GM21619 (cell line): ENCODE measurements around the gene IFITM1.
"Not testable (repeated sequence)": the region's sequence is repeated elsewhere in the genome, so short reads cannot be mapped to it uniquely, and the experiment has no call there.

Experiments
- ATAC-seq: cut with Tn5 transposase; IDR thresholded peaks from one replicate; pipeline ENCODE4 v1.9.1; 2021; ENCODE audit not compliant: unreplicated experiment

Gene IFITM1

DNA sequence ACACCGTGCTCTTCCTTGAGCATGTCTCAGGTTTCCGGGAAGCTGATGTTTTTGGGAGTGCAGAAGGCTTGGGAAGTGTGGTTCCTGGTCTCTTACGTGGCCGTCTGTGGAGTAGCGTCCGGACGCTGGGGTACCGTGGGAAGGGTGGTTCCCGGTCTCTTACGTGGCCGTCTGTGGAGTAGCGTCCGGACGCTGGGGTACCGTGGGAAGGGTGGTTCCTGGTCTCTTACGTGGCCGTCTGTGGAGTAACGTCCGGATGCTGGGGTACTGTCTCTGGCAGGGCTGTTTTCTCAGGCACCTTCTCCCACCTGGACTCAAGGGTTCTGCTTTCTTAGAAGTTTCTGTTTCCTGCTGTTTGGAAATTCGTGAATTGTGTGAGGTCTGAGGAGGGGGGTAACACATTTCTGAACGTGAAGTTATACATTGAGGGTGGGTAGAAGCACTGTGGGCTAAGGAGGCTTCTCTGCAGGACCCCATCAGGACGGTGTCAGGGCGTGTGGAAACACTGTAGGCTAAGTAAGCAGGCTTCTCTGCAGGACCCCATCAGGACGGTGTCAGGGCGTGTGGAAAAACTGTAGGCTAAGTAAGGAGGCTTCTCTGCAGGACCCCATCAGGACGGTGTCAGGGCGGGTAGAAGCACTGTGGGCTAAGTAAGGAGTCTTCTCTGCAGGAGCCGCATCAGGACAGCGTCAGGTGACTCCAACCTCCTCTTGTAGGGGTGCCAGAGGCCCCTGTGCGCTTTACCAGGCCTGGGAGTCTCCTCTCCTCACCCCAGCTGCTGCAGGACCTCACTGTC is 12.2 kb downstream of the IFITM1 start:
- ATAC-seq: no peak

DNA sequence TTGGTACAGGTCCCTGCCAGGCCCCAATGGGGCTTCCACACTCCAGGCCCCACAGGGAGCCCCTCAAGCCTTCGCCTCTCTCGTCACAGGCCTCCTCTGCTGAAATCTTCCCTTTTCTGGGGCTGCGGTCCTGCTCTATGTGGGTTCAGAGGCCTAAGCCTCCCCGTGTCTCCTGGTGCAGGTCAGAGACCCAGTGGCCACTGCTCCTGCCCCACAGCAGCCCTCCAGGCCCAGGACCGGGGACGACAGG is 12.7 kb downstream of the IFITM1 start:
- ATAC-seq: no peak

DNA sequence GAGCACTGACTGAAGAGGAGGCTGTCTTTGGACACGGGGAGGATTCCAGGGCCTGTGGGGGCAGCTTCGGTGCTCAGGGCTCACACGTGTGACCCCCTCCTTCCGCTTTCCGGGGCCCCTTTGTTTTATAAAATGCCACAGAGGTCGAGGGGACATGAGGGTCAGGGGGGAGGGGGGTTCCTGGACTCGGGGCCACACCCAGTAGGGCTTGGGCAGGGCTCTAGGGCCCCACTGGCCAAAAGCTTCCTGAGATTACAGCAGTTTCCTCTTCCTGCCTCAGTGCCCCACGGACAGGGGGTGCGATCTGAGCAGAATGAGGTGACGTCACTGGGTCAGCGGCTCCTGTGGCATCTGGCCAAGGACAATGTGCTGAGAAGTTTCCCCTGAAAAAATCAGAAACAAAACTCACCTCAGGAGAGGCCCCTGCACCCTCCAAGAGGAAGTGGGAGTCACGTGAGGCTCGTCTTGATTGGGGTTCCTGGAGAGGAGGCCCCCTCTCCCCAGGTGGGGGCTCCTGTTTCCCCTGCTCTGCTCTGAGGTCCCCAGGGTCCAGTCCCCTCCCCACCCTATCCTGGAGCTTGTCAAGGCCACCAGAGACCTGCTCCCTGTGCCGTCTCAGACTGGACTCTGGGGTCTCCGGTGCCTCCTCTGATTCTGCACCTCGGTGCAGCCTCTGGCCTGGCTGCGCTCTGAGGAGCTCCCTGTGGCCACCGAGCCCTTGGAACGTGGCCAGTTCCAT is 13.2 kb downstream of the IFITM1 start:
- peak; percentile 65 for ATAC-seq

DNA sequence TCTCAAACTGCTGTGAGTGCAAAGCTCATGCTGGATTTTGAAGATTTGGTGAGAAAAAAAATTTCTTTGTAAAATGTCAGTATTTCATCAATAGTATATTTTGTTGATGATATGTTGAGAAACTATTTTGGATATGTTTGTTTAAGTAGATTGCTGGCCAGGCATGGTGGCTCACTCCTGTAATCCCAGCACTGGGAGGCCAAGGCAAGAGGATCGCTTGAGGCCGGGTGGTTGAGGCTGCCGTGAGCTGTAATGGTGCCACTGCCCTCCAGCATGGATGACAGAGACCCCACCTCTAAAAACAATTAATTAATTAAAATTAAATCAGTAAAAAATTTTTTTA is 13.7 kb downstream of the IFITM1 start:
- ATAC-seq: no peak

DNA sequence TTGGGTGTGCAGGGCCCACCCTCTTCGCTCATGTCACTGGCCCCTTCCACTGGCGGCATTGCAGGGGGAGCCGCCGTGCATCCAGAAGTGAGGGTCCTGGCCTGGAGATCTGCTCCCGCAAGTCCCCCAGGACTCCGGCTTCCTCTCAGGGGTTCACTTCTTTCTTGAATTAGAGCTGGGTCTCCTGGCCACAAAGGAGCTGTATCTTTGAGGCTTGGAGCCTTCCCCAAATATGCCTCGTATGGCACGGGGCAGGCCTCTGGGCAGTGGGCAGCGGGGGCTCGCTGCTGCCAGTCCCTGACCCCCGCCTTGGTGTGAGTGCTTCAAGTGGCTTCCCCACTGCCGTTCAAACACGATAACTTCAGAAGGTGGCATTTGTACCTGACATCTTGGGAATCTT is 14.2 kb downstream of the IFITM1 start:
- ATAC-seq: no peak

DNA sequence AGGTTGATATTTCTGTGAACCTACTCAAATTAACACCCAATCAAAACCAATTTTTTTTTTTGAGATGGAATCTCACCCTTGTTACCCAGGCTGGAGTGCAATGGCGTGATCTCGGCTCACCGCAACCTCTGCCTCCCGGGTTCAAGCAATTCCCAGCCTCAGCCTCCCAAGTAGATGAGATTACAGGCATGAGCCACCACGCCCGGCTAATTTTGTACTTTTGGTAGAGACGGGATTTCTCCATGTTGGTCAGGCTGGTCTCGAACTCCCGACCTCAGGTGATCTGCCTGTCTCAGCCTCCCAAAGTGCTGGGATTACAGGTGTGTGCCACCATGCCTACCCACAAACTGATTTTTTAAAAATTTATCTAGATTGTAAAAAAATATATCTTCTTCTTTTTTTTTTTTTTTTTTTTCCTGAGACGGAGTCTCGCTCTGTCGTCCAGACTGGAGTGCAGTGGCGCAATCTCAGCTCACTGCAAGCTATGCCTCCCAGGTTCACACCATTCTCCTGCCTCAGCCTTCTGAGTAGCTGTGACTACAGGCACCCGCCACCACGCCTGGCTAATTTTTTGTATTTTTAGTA is 14.8 kb downstream of the IFITM1 start:
- not testable (repeated sequence) for ATAC-seq

DNA sequence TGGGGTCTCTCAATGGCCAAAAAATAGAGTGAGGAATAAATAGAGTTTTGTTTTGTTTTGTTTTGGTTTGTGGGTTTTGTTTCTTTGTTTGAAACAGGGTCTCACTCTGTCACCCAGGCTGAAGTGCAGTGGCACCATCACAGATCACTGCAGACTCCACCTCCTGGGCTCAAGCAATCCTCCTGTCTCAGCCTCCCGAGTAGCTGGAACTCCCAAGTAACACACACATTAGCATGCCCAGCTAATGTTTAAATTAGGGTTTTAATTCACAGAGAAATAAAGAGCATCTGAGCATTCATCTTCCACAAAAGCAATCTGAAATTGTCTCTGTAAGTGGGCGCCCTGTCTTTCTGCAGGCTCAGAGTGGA is 16.0 kb downstream of the IFITM1 start:
- no peak for ATAC-seq

DNA sequence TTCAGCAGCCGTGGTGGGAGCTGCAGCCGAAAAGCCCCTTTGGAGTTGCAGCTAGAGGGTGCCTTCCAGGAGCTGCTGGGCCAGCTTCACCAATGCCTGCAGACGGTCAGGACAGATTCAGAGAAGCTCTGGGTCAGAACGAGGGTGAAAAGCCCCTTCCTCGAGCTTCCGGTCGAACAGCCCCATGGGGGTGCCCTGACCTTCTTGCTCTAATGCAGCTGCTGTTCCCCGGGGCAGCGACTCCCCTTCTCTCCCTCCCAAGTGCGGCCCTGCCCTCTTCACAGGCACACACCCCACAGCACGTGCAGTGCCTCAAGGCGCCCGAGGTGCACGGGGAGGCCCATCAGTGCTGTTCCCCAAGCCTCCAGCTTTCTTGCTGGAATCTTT is 16.5 kb downstream of the IFITM1 start:
- no peak for ATAC-seq

GRCh38 chr11:330694-331357 is 17.0 kb downstream of the IFITM1 start:
- no peak for ATAC-seq

DNA sequence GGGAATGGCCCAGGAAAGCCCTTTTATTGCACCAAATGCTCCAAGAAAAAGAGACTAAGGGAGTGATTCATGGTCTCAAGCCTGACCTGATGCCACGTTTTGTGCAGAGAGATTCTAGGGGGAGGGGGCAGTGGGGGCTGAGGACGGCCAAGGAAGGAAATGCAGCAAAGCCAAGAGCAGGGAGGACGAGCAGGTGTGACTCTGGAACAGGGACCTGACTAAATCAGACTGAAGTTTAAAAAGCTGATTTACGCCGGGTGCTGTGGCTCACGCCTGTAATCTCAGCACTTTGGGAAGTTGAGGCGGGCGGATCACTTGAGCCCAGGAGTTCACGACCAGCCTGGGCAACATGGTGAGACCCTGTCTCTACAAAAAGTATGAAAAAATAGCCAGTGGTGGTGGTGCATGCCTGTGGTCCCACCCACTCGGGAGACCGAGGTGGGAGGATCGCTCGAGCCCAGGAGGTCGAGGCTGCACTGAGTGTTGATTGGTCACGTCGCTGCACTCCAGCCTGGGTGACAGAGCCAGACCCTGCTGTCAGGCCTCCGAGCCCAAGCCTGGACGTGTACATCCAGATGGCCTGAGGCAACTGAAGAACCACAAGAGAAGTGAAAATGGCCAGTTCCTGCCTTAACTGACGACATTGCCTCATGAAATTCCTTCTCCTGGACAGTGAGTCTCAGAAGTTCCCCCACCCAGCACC is 17.7 kb downstream of the IFITM1 start:
- no peak for ATAC-seq

DNA sequence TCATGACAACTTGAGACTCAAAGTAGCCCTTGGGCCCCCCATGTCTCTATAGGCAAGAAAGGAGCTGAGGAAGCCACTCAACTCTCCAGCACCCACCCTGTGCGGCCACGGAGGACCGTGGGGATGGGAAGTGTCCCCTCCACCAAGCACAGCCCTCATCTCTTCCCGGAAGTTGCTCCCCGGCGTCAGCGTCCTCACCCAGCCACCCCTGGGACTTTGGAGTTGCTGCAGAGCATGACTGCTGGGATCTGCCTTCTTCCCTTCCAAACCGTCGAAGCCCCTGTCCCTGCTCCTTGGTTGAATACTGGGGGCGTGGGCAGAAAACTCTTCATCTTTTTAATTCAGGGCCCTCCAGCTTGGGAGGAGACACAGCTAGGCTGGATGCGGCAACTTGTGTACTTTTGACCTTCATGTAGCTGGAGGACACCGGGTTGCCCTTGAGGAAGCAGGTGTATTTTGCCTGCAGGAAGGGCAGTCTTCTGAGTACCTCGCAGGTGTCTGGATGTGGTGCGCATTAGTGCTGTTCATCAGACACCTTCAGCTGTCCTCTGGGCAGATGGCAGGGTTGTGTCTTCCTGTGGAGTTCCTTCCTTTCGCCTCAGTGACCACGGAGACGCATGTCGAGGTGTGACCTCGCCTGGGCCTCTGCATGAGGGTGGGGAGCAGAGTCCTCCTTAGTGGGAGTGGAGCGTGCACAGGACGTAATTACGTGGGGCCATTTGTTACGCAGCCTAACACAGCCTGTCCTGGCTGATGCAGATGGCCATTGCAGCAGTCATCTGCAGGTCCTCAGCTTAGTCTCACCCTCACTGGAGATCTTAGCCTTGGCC is 19.0 kb downstream of the IFITM1 start:
- no peak for ATAC-seq

- not testable (repeated sequence) for ATAC-seq
Measured at GRCh38 chr11:333616-334263, 19.9 kb downstream of the IFITM1 start.

- no peak for ATAC-seq
Measured at GRCh38 chr11:334264-334994, 20.6 kb downstream of the IFITM1 start.

DNA sequence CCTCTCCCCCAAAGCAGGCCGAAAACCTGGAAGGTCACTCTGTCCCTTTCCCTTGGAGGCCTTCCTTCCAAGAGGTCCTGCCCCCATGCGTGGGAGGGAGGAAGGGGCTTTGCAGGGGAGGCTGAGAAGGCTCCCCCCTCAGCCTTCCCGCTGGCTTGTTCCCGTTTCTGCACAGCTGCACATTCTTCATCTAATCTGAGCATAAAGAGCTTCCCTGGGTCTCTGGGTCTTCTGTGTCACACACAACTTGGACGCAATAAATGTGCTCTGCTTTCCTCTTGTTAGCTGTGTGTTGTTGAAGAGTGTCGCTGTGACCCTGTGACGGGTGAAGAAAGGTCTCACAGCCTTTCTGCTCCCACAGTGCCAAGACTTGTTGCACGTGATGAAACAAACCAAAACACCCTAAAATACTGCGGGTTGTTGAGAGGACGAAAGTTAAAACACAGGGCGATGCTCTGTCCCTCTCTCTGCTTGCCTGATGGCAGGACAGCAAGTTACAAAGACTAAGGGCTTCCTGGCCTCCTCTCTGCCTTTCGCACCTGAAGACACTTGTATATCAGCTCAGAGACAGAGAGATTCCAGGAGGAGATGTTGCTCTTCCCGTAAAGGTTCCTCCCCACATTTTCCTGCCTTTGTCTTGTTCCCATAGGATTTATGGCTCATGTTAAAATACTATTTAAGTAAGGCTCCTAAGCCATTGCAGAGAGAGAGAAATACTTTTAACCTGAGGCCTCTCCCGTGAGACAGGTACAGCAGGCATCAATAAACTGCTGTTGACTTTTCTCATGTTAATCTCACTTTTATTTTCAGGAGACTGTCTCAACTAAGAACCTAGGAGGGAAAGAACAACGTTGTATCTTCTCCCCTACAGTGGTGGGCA is 22.2 kb downstream of the IFITM1 start:
- ATAC-seq: no peak

- no peak for ATAC-seq
Measured at GRCh38 chr11:336659-337198, 22.9 kb downstream of the IFITM1 start.

GRCh38 chr11:337711-338110 is 23.9 kb downstream of the IFITM1 start:
- no peak for ATAC-seq

- ATAC-seq: no peak
Measured at GRCh38 chr11:339963-340362, 26.1 kb downstream of the IFITM1 start.
